ENCODE results near the gene STUM. TPM values are rescaled to one million over a fixed set of nuclear protein-coding genes. Genes with fewer than 3 reads are reported as not detected.

The STUM gene
- total RNA-seq, 1 donor from 2014 or later: 0.85 TPM

DNA sequence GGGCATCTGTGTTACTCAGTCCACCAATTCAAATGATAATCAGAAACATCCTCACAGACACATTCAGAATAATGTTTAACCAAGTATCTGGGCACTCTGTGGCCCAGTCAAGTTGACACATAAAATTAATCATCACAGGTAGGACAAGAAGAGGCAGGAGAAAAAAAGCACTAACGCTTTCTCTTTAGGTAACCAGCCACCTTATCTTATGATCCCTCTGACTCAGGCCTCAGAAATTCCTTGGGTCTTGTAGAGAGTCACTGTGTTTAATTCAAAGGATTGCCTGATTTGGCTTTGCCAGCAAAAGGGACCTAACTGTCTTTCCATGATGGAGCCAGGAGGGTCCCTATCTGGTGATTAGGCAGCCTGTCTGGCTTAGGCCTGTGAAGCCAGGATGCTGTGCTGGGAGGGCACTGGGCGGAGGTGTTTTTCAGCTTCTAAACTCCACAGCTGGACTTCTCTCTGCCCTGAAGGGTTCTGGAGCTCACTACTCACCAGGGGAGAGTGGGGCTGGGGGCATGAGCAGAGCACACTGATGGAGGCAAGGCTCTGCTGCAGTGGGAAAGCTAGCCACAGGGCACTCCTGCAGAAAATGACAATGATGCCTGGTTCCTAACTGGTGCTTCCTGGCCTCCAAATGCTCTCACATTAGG lies 36.4 kb upstream of the STUM start:
- no peaks in the 10 kb centered on the region for H3K4me1 ChIP-seq
- no peaks in the 10 kb centered on the region for H3K36me3 ChIP-seq
- no peak overlapping the region for H3K27ac ChIP-seq (replicated peaks)
- peaks cover 15% of the 10 kb centered on the region for H3K27me3 ChIP-seq (ENCODE audit: low read depth)
- H3K9me3 ChIP-seq (replicated peaks): no peaks in the 10 kb centered on the region
- DNase-seq: no peak
- no peak overlapping the region for H3K4me3 ChIP-seq
- intact Hi-C loops (cut with micrococcal nuclease): no loop called here
- TF ChIP-seq, protein P1, sequence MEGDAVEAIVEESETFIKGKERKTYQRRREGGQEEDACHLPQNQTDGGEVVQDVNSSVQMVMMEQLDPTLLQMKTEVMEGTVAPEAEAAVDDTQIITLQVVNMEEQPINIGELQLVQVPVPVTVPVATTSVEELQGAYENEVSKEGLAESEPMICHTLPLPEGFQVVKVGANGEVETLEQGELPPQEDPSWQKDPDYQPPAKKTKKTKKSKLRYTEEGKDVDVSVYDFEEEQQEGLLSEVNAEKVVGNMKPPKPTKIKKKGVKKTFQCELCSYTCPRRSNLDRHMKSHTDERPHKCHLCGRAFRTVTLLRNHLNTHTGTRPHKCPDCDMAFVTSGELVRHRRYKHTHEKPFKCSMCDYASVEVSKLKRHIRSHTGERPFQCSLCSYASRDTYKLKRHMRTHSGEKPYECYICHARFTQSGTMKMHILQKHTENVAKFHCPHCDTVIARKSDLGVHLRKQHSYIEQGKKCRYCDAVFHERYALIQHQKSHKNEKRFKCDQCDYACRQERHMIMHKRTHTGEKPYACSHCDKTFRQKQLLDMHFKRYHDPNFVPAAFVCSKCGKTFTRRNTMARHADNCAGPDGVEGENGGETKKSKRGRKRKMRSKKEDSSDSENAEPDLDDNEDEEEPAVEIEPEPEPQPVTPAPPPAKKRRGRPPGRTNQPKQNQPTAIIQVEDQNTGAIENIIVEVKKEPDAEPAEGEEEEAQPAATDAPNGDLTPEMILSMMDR (IDR thresholded peaks at IDR 0.05; ENCODE audit: borderline replicate concordance): no peak

DNA sequence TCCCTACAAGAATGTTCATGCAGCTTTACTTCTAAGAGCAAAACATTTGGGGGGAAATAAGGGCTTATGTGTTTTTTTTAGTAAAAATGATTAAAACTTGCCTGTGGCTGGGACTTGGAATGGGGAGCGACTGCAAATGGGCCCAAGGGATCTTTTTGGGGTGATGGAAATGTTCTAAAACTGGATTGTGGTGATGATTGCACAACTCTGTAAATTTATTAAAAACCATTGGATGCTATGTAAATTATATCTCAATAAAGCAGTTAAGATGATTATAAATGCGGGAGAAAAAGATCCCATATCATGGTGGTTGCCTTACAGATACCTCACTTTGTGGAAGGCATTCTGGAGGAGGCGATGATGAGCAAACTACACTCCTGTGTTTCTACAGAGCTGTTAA lies 30.2 kb upstream of the STUM start:
- TF ChIP-seq, protein P1 (IDR thresholded peaks at IDR 0.05; ENCODE audit: borderline replicate concordance): no peak
- intact Hi-C loops (cut with micrococcal nuclease): no loop called here
- Histone ChIP-seq H3K4me1 (peaks cover 22% of the 10 kb centered on the region), H3K27ac (replicated peaks) (no peak overlapping the region), H3K9me3 (replicated peaks) (no peaks in the 10 kb centered on the region), H3K4me3 (no peak overlapping the region), H3K27me3 (ENCODE audit: low read depth) (peaks cover 7% of the 10 kb centered on the region), H3K36me3 (no peaks in the 10 kb centered on the region)
- no peak for DNase-seq

DNA sequence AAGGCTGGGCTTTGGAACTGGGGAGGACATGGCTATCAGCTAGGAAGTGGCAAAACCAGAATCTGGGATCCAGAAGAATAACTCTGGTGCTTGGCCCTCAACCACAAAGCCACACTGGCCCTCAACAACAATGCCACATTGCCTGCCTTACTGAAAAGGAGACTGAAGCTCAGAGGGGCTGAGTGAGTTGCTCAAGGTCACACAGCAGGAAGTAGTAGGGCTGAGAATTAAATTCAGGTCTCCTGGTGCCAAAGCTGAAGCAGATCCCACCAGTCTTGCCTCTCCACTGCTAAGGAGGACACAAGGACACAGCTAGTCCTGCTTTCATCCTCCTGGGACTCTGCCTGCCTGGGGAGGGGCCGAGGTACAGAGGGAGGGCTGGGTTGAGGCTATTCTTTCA lies 29.4 kb upstream of the STUM start:
- TF ChIP-seq, protein P1 (IDR thresholded peaks at IDR 0.05; ENCODE audit: borderline replicate concordance): no peak
- H3K4me1 ChIP-seq: peaks cover 22% of the 10 kb centered on the region
- intact Hi-C loops (cut with micrococcal nuclease): no loop called here

DNA sequence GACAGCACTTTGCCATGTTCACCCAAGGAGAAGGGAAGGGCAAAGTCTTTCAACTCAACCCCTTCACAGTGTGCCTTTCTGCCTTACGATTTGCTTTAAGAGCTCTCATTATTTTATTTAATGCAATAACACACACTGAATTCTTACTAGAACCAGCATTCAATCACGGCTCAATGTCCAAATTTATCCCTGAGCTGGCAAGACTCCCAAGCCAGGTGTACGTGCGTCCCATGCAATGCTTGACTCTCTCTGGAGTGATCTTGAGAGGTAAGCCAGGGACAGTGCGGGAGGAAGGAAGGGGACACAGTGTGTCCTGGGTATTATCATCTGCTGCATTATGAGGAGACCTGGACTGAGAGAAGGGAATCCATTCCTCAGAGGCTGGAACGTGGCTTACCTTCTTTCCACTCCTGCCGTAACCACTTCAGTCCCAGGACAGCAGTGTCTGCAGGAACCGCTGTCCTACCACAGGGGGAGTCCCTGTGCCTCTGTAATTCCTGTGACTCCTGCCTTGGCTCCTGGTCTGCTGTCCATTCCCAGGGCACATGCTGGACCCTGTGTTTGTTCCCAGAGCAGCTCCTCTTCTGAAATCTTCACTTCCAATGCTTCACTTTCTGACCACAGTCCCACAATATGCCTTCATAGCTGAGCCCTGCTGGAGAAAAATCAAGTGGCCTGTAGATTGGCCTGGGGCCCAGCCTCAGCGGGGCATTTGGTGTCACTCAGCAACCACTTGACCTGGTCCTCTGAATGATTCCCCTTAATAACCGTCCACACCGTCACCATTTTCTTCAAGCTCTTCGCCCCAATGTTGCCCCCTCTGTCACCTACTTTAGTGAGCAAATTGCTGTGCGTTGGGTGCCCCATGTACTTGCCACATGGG lies 28.6 kb upstream of the STUM start:
- H3K27ac ChIP-seq (replicated peaks): no peak overlapping the region
- intact Hi-C loops (cut with micrococcal nuclease): no loop called here
- no peaks in the 10 kb centered on the region for H3K27me3 ChIP-seq (ENCODE audit: low read depth)
- peaks cover 6% of the 10 kb centered on the region for H3K9me3 ChIP-seq (replicated peaks)
- TF ChIP-seq, protein P1 (IDR thresholded peaks at IDR 0.05; ENCODE audit: borderline replicate concordance): peak; percentile 34
- no peaks in the 10 kb centered on the region for H3K36me3 ChIP-seq
- peaks cover 22% of the 10 kb centered on the region for H3K4me1 ChIP-seq
- DNase-seq: no peak
- no peak overlapping the region for H3K4me3 ChIP-seq

More for the DNA sequence above, 29.4 kb upstream of the STUM start:
- Histone ChIP-seq H3K27ac (replicated peaks) (no peak overlapping the region), H3K4me3 (no peak overlapping the region), H3K27me3 (ENCODE audit: low read depth) (peaks cover 2% of the 10 kb centered on the region), H3K9me3 (replicated peaks) (no peaks in the 10 kb centered on the region), H3K36me3 (no peaks in the 10 kb centered on the region)
- no peak for DNase-seq

DNA sequence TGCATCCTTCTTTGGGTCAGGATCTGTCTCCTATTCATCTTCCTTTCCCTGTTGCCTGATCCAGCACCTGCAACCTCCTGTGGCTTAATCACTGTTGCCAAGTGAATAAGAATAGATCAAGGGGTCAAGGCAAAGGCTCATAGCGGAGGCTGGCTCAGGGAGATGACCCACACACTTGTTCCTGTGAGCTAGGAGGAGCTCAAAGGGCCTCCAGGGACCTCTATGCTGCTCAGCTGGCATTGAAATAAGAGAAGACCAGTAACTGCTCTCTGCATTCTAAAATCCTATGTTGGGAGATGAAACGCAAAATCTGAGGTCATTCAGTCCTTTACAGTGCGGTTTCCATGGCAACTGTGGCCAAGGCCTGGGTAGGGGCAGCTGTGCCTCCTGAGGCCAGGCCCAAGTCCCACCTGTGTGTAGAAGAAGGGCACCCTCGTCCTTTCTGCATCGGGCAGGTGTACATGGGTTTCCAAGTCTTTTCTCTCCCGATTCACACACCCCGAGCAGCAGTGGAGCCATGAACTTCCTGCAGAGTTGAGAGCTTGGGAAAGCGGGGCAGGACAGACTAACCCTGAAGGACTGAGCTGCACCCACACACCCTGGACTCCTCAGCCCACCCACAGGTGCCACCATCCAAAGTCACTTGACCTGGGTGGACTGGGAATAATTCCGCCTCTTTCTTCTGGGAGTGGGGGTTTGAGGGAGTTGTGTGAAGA lies 27.8 kb upstream of the STUM start:
- no peak overlapping the region for H3K4me3 ChIP-seq
- H3K27me3 ChIP-seq (ENCODE audit: low read depth): no peaks in the 10 kb centered on the region
- TF ChIP-seq, protein P1 (IDR thresholded peaks at IDR 0.05; ENCODE audit: borderline replicate concordance): no peak
- H3K9me3 ChIP-seq (replicated peaks): peaks cover 6% of the 10 kb centered on the region
- peaks cover 22% of the 10 kb centered on the region for H3K4me1 ChIP-seq
- no peaks in the 10 kb centered on the region for H3K36me3 ChIP-seq
- H3K27ac ChIP-seq (replicated peaks): no peak overlapping the region
- intact Hi-C loops (cut with micrococcal nuclease): no loop called here
- DNase-seq: no peak
